ENCODE data around the gene FGF7.

The FGF7 gene

GRCh38 chr15:49406352-49407118, 16.5 kb upstream of the FGF7 start:
- H3K4me3 ChIP-seq (ENCODE audit: control insufficient read depth, low read depth, low read length), result no peak overlapping the region
- DNase-seq (ENCODE audit: low read depth), result no peak
- TF ChIP-seq, protein P1, sequence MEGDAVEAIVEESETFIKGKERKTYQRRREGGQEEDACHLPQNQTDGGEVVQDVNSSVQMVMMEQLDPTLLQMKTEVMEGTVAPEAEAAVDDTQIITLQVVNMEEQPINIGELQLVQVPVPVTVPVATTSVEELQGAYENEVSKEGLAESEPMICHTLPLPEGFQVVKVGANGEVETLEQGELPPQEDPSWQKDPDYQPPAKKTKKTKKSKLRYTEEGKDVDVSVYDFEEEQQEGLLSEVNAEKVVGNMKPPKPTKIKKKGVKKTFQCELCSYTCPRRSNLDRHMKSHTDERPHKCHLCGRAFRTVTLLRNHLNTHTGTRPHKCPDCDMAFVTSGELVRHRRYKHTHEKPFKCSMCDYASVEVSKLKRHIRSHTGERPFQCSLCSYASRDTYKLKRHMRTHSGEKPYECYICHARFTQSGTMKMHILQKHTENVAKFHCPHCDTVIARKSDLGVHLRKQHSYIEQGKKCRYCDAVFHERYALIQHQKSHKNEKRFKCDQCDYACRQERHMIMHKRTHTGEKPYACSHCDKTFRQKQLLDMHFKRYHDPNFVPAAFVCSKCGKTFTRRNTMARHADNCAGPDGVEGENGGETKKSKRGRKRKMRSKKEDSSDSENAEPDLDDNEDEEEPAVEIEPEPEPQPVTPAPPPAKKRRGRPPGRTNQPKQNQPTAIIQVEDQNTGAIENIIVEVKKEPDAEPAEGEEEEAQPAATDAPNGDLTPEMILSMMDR (conservative IDR thresholded peaks at IDR 0.05; ENCODE audit: control insufficient read depth, insufficient read depth, low read depth, low read length), result no peak

GRCh38 chr15:49410641-49411040, 12.4 kb upstream of the FGF7 start:
- TF ChIP-seq, protein P1 (conservative IDR thresholded peaks at IDR 0.05; ENCODE audit: control insufficient read depth, insufficient read depth, low read depth, low read length), result no peak
- DNase-seq (ENCODE audit: low read depth), result peak; percentile 56
- no peak overlapping the region for H3K4me3 ChIP-seq (ENCODE audit: control insufficient read depth, low read depth, low read length)

- H3K4me3 ChIP-seq (ENCODE audit: control insufficient read depth, low read depth, low read length), result no peak overlapping the region
- DNase-seq (ENCODE audit: low read depth), result no peak
- TF ChIP-seq, protein P1 (conservative IDR thresholded peaks at IDR 0.05; ENCODE audit: control insufficient read depth, insufficient read depth, low read depth, low read length), result no peak
Observed at GRCh38 chr15:49412797-49413196, 10.2 kb upstream of the FGF7 start.

- TF ChIP-seq, protein P1 (conservative IDR thresholded peaks at IDR 0.05; ENCODE audit: control insufficient read depth, insufficient read depth, low read depth, low read length), result no peak
- no peak overlapping the region for H3K4me3 ChIP-seq (ENCODE audit: control insufficient read depth, low read depth, low read length)
- no peak for DNase-seq (ENCODE audit: low read depth)
Observed at GRCh38 chr15:49415149-49415548, 7.9 kb upstream of the FGF7 start.

GRCh38 chr15:49415638-49416037, 7.4 kb upstream of the FGF7 start:
- TF ChIP-seq, protein P1 (conservative IDR thresholded peaks at IDR 0.05; ENCODE audit: control insufficient read depth, insufficient read depth, low read depth, low read length), result no peak
- H3K4me3 ChIP-seq (ENCODE audit: control insufficient read depth, low read depth, low read length), result no peak overlapping the region
- DNase-seq (ENCODE audit: low read depth), result peak; percentile 91

DNA sequence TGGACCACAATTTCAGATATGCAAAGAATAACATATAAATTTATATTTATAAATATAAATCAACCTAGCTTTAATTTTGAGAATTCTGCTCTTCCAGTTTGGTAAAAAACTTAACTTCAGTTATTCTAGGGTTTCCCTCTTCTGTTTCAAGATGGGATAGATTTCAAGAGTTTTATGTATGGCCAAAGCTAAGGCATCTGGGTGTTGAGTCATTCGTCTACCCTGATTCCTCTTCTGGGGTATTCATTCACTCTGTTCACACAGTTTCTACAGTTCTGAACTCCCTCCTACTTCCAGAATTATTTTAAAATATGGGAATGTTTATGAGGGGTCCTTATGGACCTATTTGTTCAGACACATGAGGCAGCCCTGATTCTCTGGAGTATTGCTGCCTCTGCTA, 4.2 kb upstream of the FGF7 start:
- no peak overlapping the region for H3K4me3 ChIP-seq (ENCODE audit: control insufficient read depth, low read depth, low read length)
- TF ChIP-seq, protein P1 (conservative IDR thresholded peaks at IDR 0.05; ENCODE audit: control insufficient read depth, insufficient read depth, low read depth, low read length), result no peak

More for the DNA sequence above, 4.2 kb upstream of the FGF7 start:
- DNase-seq (ENCODE audit: low read depth), result no peak

Data from fibroblast of mammary gland (primary cell).